ENCODE results near the gene SLC1A1.

DNA sequence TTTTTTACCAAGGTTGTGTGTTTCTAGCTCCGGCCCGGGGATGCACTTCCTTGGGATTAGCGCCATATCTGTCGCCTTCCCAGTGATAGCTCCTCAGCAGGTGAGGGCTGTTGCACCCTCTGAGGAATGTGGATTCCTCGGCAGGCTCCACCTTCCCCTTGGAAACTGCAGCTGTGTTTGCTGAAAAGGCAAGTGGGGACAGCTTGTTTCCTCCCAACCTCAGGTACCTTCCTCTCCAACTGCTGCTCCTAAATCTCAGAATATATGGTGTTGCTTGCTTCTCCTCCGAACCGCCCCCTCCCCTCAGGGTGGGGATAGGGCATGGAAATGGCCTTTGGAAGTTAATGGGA lies 1.3 kb downstream of the SLC1A1 start:
- TF ChIP-seq TCF7 (CRISPR knock-in tag; IDR thresholded peaks at IDR 0.05; ENCODE audit: low read depth) = no peak
- TF ChIP-seq SP1 (CRISPR knock-in tag; conservative IDR thresholded peaks at IDR 0.05) = peak; percentile 68
- no peak for TF ChIP-seq TP53 (CRISPR knock-in tag; IDR thresholded peaks at IDR 0.05)
- TF ChIP-seq ZMAT4 (CRISPR knock-in tag; IDR thresholded peaks at IDR 0.05) = no peak
- no peak for TF ChIP-seq CTCF (IDR thresholded peaks at IDR 0.05)
- no peak for TF ChIP-seq ZNF317 (CRISPR knock-in tag; IDR thresholded peaks at IDR 0.05; ENCODE audit: borderline replicate concordance, low read depth)
- no peak for TF ChIP-seq IRF2 (CRISPR knock-in tag; IDR thresholded peaks at IDR 0.05; ENCODE audit: borderline replicate concordance, low read depth)
- TF ChIP-seq, protein P1, sequence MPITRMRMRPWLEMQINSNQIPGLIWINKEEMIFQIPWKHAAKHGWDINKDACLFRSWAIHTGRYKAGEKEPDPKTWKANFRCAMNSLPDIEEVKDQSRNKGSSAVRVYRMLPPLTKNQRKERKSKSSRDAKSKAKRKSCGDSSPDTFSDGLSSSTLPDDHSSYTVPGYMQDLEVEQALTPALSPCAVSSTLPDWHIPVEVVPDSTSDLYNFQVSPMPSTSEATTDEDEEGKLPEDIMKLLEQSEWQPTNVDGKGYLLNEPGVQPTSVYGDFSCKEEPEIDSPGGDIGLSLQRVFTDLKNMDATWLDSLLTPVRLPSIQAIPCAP (CRISPR knock-in tag; IDR thresholded peaks at IDR 0.05) = no peak
- TF ChIP-seq TEAD1 (CRISPR knock-in tag; IDR thresholded peaks at IDR 0.05) = 0 out of 2 replicates have a peak, but pooled peaks have one; percentile 63
